Measurements from ENCODE around the gene AFMID.

Gene AFMID

DNA sequence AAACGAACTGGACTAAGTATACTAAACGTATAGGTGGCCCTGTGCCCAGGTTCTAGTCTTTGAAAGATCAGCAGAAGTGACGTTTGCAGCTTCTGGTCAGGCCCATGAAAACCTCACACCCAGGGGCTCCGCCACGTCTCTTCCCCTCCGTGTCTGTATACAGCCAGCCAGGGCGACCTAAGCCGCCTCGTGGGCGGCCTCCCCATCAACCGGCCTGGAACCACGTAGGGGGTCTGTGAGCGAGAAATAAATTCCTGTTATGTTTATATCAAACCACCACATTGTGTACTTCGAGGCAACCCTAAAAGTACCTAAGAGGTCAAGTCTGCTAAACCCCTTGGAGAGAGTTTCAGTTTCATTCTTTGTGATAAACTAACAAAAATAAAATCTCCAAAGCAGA, 7.1 kb upstream of the AFMID start:
- Mint-ChIP-seq H3K36me3 (peaks cover 46 to 49% of the 10 kb centered on the region in 2 donors), H3K9me3 (no peaks in the 10 kb centered on the region), H3K4me3 (peak overlapping the region in 1 of 2 donors; percentile 77), H3K27ac (peak overlapping the region; percentile 97), H3K4me1 (peaks cover 50 to 70% of the 10 kb centered on the region in 2 donors), H3K27me3 (no peaks in the 10 kb centered on the region)
- ATAC-seq (replicated peaks) (peak in 1 of 2 donors; percentile 3), DNase-seq (no peak)

DNA sequence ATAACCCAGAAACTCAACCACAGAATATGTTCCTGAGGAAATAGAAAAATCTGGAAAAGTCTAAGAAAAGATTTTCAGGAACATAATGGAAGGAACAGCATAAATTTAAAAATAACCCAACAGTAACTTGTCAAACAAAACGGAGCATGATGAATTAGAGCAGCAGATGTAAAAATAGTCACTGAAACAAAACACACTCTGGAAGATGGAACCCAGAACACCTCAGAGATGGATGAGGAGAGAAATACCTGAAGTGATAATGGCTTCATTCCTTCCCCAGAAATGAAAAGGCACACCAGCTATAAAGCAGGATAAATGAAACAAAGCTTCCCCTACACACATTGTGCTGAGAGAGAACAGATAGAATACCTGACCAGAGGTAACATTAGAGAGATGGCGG, 6.7 kb upstream of the AFMID start:
- no peak for ATAC-seq (replicated peaks)
- peak overlapping the region in 1 of 2 donors; percentile 11 for H3K4me3 Mint-ChIP-seq

DNA sequence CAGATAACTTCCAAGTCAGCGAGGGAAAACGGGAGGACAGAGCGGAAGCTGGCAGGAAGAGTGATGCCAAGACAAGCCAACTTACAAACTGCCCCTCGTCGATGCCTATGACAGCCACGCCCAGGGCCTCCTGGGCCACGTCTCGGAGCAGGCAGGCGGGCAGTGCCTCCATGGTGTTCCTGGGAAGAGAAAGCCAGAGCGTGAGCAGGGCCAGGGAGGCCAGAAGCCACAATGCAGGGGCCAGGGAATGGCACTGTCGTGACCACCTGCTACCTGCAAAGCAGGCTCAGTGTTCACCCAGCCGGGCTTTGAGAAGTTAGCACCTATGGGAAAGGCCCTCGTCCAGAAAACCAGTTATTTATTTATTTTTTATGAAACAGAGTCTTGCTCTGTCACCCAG, 4.7 kb upstream of the AFMID start:
- no peak for ATAC-seq (replicated peaks)
- Mint-ChIP-seq H3K27me3 (no peaks in the 10 kb centered on the region), H3K36me3 (peaks cover 29% of the 10 kb centered on the region in 2 donors), H3K4me3 (no peak overlapping the region), H3K27ac (no peak overlapping the region), H3K4me1 (peaks cover 31 to 66% of the 10 kb centered on the region in 2 donors), H3K9me3 (no peaks in the 10 kb centered on the region)
- no peak for DNase-seq

More for the DNA sequence above, 6.7 kb upstream of the AFMID start:
- Mint-ChIP-seq H3K27ac (peak overlapping the region; percentile 97), H3K27me3 (no peaks in the 10 kb centered on the region), H3K4me1 (peaks cover 46 to 69% of the 10 kb centered on the region in 2 donors), H3K9me3 (no peaks in the 10 kb centered on the region), H3K36me3 (peaks cover 41 to 45% of the 10 kb centered on the region in 2 donors)
- DNase-seq: no peak

DNA sequence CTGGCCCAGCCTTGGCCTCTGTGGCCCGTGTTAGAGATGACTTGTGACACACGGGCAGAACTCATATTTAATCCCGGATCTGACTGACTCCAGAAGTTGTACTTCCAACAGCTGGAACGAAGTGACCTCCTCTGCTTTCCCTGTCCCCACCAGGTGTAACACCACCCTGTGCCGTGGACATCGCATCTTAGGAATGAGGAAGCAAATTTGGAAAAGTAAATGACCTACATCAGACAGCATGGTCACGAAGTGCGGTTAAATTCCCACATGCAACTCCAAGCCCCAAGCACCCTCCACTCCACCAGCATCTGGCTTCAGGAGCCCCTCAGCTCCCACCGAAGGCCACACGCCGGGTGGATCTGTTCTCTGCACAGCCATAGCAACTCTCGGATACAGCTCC, 3.2 kb upstream of the AFMID start:
- Mint-ChIP-seq H3K27me3 (no peaks in the 10 kb centered on the region), H3K9me3 (no peaks in the 10 kb centered on the region), H3K4me3 (no peak overlapping the region), H3K36me3 (peaks cover 18% of the 10 kb centered on the region in 2 donors), H3K27ac (no peak overlapping the region), H3K4me1 (peaks cover 27 to 64% of the 10 kb centered on the region in 2 donors)
- DNase-seq: no peak
- ATAC-seq (replicated peaks): no peak

DNA sequence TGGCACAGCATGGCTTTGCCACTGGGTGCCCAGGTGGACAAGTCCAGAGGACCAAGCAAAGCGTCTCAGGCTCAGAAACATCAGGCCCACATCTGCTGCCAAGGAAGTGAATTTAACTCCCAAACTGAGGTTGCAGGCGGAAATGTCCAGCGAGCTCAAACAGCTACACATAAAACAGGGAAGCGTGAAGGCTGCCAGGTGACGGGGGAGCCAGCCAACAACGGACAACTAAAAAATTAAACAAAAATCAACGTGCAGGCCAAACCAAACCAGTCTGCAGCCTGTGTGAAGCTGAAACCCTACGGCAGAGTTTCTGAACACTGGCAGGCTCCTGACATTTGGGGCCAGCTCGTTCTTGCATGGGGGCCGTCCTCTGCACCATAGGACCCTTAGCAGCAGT, 2.8 kb upstream of the AFMID start:
- Mint-ChIP-seq H3K4me1 (peaks cover 23 to 59% of the 10 kb centered on the region in 2 donors), H3K4me3 (no peak overlapping the region), H3K27me3 (no peaks in the 10 kb centered on the region), H3K9me3 (no peaks in the 10 kb centered on the region), H3K36me3 (peaks cover 14% of the 10 kb centered on the region in 2 donors), H3K27ac (no peak overlapping the region)
- ATAC-seq (replicated peaks) (no peak), DNase-seq (no peak)

DNA sequence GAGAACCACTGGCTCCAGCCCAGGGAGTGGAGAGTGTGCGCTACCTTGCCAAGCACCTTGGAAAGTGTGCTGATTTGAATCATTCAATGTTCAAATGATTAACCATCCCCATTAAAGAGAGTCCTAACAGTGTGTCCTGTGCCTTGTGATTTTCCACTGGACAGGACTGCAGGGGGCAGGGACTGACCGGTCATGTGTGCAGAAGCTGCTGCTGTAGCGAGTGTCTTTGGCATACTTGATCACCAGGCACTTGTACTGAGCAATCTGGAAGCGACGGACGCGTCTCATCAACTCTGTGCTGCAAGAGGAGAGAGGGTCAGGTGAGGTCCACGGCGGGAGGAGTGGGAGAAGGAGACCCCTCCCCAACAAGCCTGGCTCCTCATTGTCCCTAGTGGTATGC, 2.3 kb upstream of the AFMID start:
- H3K9me3 Mint-ChIP-seq: no peaks in the 10 kb centered on the region
- H3K27ac Mint-ChIP-seq: peak overlapping the region; percentile 81
- no peak for ATAC-seq (replicated peaks)
- peak overlapping the region; percentile 47 for H3K4me3 Mint-ChIP-seq
- peaks cover 17 to 56% of the 10 kb centered on the region in 2 donors for H3K4me1 Mint-ChIP-seq
- DNase-seq: no peak
- H3K36me3 Mint-ChIP-seq: peaks cover 10 to 11% of the 10 kb centered on the region in 2 donors
- H3K27me3 Mint-ChIP-seq: no peaks in the 10 kb centered on the region

DNA sequence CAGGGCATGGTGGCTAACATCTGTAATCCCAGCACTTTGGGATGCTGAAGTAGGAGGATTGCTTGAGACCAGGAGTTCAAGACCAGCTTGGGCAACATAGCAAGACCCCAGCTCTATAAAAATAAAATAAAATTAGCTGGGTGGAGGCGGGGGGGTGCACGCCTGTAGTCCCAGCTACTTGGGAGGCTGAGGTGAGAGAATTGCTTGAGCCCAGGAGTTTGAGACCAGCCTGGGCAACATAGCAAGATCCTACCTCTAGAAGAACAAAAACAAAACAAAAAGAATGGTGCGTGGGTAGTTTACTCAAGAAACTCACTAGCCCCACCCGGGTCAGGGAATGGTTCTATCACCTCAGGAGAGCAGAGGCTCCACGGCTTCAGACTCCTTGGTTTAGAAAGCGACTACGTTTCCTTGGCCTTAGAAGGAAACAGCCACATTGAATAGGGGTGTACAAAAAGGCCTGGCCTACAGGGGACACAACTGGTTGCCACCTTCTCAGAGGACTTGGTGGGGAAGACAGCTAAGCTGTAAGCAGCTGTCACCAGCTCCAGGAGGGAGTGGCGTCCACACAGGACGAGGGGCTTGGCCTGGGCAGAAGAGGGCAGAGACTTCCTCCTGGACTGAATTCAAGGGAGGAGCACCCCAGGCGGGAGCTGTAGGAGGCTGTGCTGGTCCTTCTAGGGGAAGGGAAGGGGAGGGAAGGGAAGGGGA, 1.0 kb upstream of the AFMID start:
- peak overlapping the region; percentile 86 to 88 for H3K4me3 Mint-ChIP-seq
- peaks cover 13 to 17% of the 10 kb centered on the region in 2 donors for H3K36me3 Mint-ChIP-seq
- H3K27ac Mint-ChIP-seq: no peak overlapping the region
- H3K9me3 Mint-ChIP-seq: no peaks in the 10 kb centered on the region
- peak in 1 of 2 donors; percentile 9 for ATAC-seq (replicated peaks)
- no peaks in the 10 kb centered on the region for H3K27me3 Mint-ChIP-seq
- H3K4me1 Mint-ChIP-seq: peaks cover 14 to 51% of the 10 kb centered on the region in 2 donors
- peak; percentile 15 for DNase-seq

DNA sequence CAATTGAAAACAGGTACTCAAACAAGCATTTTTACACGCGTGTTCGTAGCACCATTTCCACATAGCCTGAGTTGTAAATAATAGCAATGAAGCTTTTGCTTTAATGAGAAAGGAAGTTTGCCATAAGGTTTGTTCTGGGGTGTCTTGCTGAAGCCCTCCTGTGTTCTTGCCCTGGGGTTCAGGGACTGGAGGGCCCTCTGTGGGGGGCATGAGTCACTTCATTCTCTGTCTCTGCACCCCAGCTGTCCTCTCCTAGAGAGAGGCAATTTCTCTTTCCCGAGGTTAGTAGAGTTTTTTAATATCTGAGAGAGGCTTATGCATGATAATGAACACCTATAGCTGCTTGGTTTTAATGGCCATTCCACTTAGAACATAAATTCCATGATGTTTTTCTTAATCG, 9.6 kb downstream of the AFMID start:
- H3K36me3 Mint-ChIP-seq: peaks cover 33 to 40% of the 10 kb centered on the region in 2 donors
- peaks cover 8 to 9% of the 10 kb centered on the region in 2 donors for H3K4me1 Mint-ChIP-seq
- ATAC-seq (replicated peaks) (no peak), DNase-seq (no peak)
- H3K27ac Mint-ChIP-seq: no peak overlapping the region
- H3K27me3 Mint-ChIP-seq: no peaks in the 10 kb centered on the region
- H3K4me3 Mint-ChIP-seq: no peak overlapping the region
- no peaks in the 10 kb centered on the region for H3K9me3 Mint-ChIP-seq

DNA sequence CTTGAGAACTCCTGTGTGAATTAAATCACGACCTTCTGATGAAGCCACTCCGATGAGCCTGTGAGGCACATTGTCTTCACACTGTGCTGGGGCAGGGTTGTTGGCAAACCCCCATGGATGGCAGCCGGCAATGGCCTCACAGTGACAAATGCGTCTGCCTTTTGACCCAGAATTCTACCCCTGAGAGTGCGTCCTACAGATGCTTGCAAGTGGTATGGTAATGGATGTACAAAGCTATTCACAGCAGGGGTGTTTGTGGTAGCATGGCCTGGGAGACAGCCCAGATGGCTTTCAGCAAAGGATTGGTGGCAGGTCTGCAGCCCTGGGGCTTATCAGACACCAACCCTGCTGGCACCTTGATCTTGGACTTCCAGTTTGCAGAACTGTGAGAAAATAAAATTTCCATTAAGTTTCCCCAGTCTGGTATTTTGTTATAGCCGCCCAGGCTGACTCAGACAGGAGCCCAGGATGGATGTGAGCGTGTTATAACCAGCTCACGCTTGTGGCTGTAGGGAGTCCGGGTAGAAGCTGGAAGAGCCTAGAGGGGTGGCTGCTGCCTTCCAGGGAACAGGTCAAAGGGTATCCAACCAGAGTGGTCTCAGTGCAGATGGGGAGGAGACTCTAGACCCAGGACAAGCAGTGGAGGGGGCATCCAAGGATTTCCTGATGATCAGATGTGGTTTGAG, 10.1 kb downstream of the AFMID start:
- H3K4me1 Mint-ChIP-seq: peaks cover 8 to 9% of the 10 kb centered on the region in 2 donors
- no peak overlapping the region for H3K4me3 Mint-ChIP-seq
- H3K27ac Mint-ChIP-seq: peak overlapping the region; percentile 42
- no peaks in the 10 kb centered on the region for H3K27me3 Mint-ChIP-seq
- ATAC-seq (replicated peaks) (no peak), DNase-seq (no peak)
- no peaks in the 10 kb centered on the region for H3K9me3 Mint-ChIP-seq
- H3K36me3 Mint-ChIP-seq: peaks cover 30 to 37% of the 10 kb centered on the region in 2 donors

DNA sequence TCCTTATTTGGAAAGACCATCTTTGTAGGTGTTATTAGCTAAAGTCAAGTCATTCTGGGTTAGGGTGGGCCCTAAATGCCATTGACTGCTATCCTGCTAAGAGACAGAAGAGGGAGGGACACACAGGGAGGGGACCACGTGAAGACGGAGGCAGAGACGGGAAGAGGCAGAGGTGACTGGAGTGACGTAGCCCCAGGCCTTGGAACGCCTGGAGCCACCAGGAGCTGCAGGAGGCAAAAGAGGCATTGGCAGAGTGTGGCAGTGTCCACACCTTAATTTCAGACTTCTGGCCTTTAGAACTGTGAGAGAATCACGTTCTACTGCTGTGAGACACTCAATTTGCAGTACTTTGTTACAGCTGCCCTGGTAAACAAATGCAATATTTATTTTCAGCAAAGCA, 13.3 kb downstream of the AFMID start:
- Mint-ChIP-seq H3K27me3 (no peaks in the 10 kb centered on the region), H3K27ac (no peak overlapping the region)
- ATAC-seq (replicated peaks): no peak

DNA sequence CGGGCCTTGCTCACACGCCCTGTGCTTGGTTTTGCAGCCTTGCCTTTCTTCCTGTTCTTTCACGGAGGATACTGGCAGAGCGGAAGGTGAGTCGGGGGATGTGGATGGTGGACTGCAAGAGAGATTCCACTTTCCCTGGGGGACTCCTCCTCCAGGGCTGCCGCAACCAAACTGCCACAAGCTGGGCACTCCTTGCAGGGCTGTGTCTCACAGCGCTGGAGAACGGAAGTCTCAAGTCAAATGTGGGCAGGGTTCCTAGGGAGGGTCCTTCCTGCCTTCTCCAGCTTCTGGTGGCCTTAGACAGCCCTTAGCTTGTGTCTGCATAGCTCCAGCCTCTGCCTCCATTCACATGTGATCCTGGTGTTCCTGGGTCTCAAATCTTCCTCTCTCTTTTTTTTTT, 15.5 kb downstream of the AFMID start:
- DNase-seq (no peak), ATAC-seq (replicated peaks) (no peak)
- peaks cover 8 to 9% of the 10 kb centered on the region in 2 donors for H3K4me1 Mint-ChIP-seq
- peaks cover 20 to 45% of the 10 kb centered on the region in 2 donors for H3K36me3 Mint-ChIP-seq
- H3K27ac Mint-ChIP-seq: no peak overlapping the region
- H3K4me3 Mint-ChIP-seq: no peak overlapping the region
- no peaks in the 10 kb centered on the region for H3K9me3 Mint-ChIP-seq
- no peaks in the 10 kb centered on the region for H3K27me3 Mint-ChIP-seq

More for the DNA sequence above, 13.3 kb downstream of the AFMID start:
- DNase-seq: no peak
- H3K36me3 Mint-ChIP-seq: peaks cover 22 to 46% of the 10 kb centered on the region in 2 donors
- H3K9me3 Mint-ChIP-seq: no peaks in the 10 kb centered on the region
- no peak overlapping the region for H3K4me3 Mint-ChIP-seq
- H3K4me1 Mint-ChIP-seq: peaks cover 8 to 9% of the 10 kb centered on the region in 2 donors

DNA sequence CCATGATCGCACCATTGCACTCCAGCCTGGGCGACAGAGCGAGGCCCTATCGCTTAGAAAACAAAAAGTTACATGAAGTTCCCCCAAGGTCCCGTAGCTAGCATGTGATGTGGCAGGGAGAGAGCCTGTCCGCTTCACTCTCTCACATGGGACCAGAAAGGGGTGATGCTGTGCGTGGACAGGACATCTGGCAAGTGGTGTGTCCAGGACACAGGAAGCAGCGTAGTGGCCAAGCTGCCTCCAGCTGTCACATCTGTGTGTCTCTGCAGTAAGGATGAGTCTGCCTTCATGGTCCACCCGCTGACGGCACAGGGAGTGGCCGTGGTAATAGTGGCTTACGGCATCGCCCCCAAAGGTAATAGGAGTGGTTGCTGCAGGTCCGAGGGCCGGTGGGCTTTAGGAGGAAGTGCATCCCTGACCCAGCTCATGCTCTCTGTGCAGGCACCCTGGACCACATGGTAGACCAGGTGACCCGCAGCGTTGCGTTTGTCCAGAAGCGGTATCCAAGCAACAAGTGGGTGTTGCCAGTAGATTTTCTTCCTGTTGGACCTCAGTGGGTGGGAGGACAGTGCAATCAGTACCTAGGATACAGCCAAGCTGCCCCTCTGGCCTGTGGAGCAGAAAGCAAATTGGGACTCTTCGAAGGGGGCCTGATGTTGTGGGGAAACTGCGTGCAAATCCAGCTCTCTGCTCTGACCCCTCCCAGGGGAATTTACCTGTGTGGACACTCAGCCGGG, 17.4 kb downstream of the AFMID start:
- Mint-ChIP-seq H3K27ac (no peak overlapping the region), H3K4me1 (no peaks in the 10 kb centered on the region), H3K27me3 (no peaks in the 10 kb centered on the region), H3K9me3 (no peaks in the 10 kb centered on the region), H3K36me3 (peaks cover 13 to 37% of the 10 kb centered on the region in 2 donors), H3K4me3 (no peak overlapping the region)
- no peak for ATAC-seq (replicated peaks)
- no peak for DNase-seq

DNA sequence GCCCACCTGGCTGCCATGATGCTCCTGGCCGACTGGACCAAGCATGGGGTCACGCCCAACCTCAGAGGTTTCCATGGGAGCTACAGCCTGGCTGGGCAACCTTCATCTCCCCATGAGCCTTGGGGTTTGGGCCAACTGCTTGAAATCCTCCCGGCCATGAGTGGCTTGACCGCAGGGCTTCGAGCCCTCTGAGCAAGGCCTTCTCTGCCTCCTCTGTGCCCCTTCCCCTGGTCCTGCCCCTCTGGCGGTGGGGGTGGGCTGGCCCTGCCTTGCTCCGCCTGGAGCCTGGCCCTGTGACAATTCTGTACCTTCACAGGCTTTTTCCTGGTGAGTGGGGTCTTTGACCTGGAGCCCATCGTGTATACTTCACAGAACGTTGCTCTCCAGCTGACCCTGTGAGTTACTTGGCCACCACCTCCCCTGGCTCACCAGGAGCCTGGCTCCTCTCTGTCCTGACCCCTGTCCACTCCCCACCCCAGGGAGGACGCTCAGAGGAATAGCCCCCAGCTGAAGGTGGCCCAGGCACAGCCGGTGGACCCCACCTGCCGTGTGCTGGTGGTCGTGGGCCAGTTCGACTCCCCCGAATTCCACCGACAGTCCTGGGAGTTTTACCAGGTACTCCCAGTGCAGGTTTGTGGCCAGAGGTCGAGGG, 18.1 kb downstream of the AFMID start:
- no peak overlapping the region for H3K27ac Mint-ChIP-seq
- no peaks in the 10 kb centered on the region for H3K9me3 Mint-ChIP-seq
- H3K4me1 Mint-ChIP-seq: no peaks in the 10 kb centered on the region
- no peak overlapping the region for H3K4me3 Mint-ChIP-seq
- no peak for ATAC-seq (replicated peaks)
- peaks cover 10 to 37% of the 10 kb centered on the region in 2 donors for H3K36me3 Mint-ChIP-seq
- no peaks in the 10 kb centered on the region for H3K27me3 Mint-ChIP-seq
- DNase-seq: no peak

DNA sequence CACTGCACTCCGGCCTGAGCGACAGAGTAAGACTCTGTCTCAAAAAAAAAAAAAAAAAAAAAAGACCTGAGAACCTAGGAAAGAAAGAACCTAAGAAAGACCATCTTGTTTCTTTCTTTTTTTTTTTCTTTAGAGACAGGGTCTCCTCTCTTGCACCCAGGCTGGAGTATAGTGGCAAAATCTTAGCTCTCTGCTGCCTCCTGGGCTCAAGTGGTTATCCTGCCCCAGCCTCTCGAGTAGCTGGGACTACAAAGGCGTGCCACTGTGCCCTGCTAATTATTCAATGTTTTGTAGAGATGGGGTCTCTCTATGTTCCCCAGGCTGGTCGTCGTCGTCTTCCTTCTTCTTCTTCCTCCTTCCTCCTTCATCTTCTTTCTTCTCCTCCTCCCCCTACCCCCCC, 19.1 kb downstream of the AFMID start:
- Mint-ChIP-seq H3K4me3 (no peak overlapping the region), H3K4me1 (no peaks in the 10 kb centered on the region), H3K9me3 (no peaks in the 10 kb centered on the region), H3K36me3 (peaks cover 10 to 37% of the 10 kb centered on the region in 2 donors), H3K27ac (no peak overlapping the region), H3K27me3 (no peaks in the 10 kb centered on the region)
- no peak for DNase-seq
- no peak for ATAC-seq (replicated peaks)

Data from stimulated activated naive B cell treated with anti-CD40 and anti-IgM and Interleukin-4, amounts not matched to agents 10 μg/mL and 1 μg/mL and 100 μg/mL, for 72 hours (primary cell).